Measurements from ENCODE around the gene CMYA5.

The CMYA5 gene

GRCh38 chr5:79846198-79846521, 156.5 kb downstream of the CMYA5 start:
- no peak overlapping the region for H3K9ac ChIP-seq (ENCODE audit: low read length in 2 of 2)
- no peak overlapping the region for H3K4me3 ChIP-seq (ENCODE audit: low read length in 2 of 2)
- no peaks in the 10 kb centered on the region for H3K36me3 ChIP-seq (ENCODE audit: control insufficient read depth in 2 of 2, insufficient read depth in 2 of 2, low read length in 2 of 2)
- H3K9me3 ChIP-seq (ENCODE audit: control insufficient read depth in 2 of 2, low read length in 2 of 2), result no peaks in the 10 kb centered on the region
- peaks cover 2% of the 10 kb centered on the region for H3K4me1 ChIP-seq (ENCODE audit: control insufficient read depth, insufficient read depth, low read length)
- no peak overlapping the region for H3K27ac ChIP-seq (ENCODE audit: low read length)
- H3K27me3 ChIP-seq (ENCODE audit: control insufficient read depth in 1 of 2, insufficient read depth in 2 of 2, low read length in 2 of 2), result no peaks in the 10 kb centered on the region

- H3K27ac ChIP-seq (ENCODE audit: low read length), result no peak overlapping the region
- H3K9me3 ChIP-seq (ENCODE audit: control insufficient read depth in 2 of 2, low read length in 2 of 2), result no peaks in the 10 kb centered on the region
- H3K4me1 ChIP-seq (ENCODE audit: control insufficient read depth, insufficient read depth, low read length), result peaks cover 2% of the 10 kb centered on the region
- H3K27me3 ChIP-seq (ENCODE audit: control insufficient read depth in 1 of 2, insufficient read depth in 2 of 2, low read length in 2 of 2), result no peaks in the 10 kb centered on the region
- no peak overlapping the region for H3K9ac ChIP-seq (ENCODE audit: low read length in 2 of 2)
- H3K36me3 ChIP-seq (ENCODE audit: control insufficient read depth in 2 of 2, insufficient read depth in 2 of 2, low read length in 2 of 2), result no peaks in the 10 kb centered on the region
- no peak overlapping the region for H3K4me3 ChIP-seq (ENCODE audit: low read length in 2 of 2)
These were observed 157.9 kb downstream of the CMYA5 start for GRCh38 chr5:79847561-79847960.

GRCh38 chr5:79849061-79849460, 159.4 kb downstream of the CMYA5 start:
- Histone ChIP-seq H3K27ac (ENCODE audit: low read length) (no peak overlapping the region), H3K4me1 (ENCODE audit: control insufficient read depth, insufficient read depth, low read length) (peaks cover 2% of the 10 kb centered on the region), H3K27me3 (ENCODE audit: control insufficient read depth in 1 of 2, insufficient read depth in 2 of 2, low read length in 2 of 2) (no peaks in the 10 kb centered on the region), H3K36me3 (ENCODE audit: control insufficient read depth in 2 of 2, insufficient read depth in 2 of 2, low read length in 2 of 2) (no peaks in the 10 kb centered on the region), H3K9me3 (ENCODE audit: control insufficient read depth in 2 of 2, low read length in 2 of 2) (no peaks in the 10 kb centered on the region), H3K4me3 (ENCODE audit: low read length in 2 of 2) (no peak overlapping the region), H3K9ac (ENCODE audit: low read length in 2 of 2) (no peak overlapping the region)

Data from stomach smooth muscle (tissue), 2 donors.